B cell (primary cell): ENCODE results near the gene DHX40.

Experiments
- EZH2 ChIP-seq: IDR thresholded peaks from 2 replicates; pipeline ENCODE4 v1.6.1; 2012; ENCODE audit warnings: borderline replicate concordance, low read depth, mild to moderate bottlenecking, moderate library complexity, low read length; ENCODE audit not compliant: insufficient read depth, poor library complexity, severe bottlenecking
- TF ChIP-seq, protein P1 (sequence below): fragments of 200-600 bp; IDR thresholded peaks from one replicate; pipeline ENCODE4 v1.8.0; 2022; ENCODE audit warnings: antibody characterized with exemption, mild to moderate bottlenecking

- TF ChIP-seq, protein P1, sequence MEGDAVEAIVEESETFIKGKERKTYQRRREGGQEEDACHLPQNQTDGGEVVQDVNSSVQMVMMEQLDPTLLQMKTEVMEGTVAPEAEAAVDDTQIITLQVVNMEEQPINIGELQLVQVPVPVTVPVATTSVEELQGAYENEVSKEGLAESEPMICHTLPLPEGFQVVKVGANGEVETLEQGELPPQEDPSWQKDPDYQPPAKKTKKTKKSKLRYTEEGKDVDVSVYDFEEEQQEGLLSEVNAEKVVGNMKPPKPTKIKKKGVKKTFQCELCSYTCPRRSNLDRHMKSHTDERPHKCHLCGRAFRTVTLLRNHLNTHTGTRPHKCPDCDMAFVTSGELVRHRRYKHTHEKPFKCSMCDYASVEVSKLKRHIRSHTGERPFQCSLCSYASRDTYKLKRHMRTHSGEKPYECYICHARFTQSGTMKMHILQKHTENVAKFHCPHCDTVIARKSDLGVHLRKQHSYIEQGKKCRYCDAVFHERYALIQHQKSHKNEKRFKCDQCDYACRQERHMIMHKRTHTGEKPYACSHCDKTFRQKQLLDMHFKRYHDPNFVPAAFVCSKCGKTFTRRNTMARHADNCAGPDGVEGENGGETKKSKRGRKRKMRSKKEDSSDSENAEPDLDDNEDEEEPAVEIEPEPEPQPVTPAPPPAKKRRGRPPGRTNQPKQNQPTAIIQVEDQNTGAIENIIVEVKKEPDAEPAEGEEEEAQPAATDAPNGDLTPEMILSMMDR, result no peak
- no peak for TF ChIP-seq EZH2
Measured at GRCh38 chr17:59572301-59572924, 7.0 kb downstream of the DHX40 start.
